GM12878 (cell line): ENCODE results near the gene SCNM1. TPM values are rescaled to one million over a fixed set of nuclear protein-coding genes. Genes with fewer than 3 reads are reported as not detected.

ENCODE experiments used
- ASH2L ChIP-seq: fragments of 300-600, 200-600 bp; sonication (generic); IDR thresholded peaks from 2 replicates; pipeline ENCODE4 v1.6.1; 2017; ENCODE audit warnings: low read depth, mild to moderate bottlenecking, borderline replicate concordance
- CHD2 ChIP-seq: IDR thresholded peaks from 2 replicates; pipeline ENCODE4 v1.6.1; 2011; ENCODE audit warnings: low read depth, low read length, improper control_type of control experiment, borderline replicate concordance
- CHD4 ChIP-seq: fragments of 200-600 bp; sonication (generic); IDR thresholded peaks from 2 replicates; pipeline ENCODE4 v1.6.1; 2016; ENCODE audit warnings: mild to moderate bottlenecking
- E4F1 ChIP-seq: fragments of 450-650 bp; IDR thresholded peaks from 2 replicates; pipeline ENCODE4 v1.6.1; 2018; ENCODE audit warnings: borderline replicate concordance, mild to moderate bottlenecking; ENCODE audit not compliant: partially characterized antibody
- PKNOX1 ChIP-seq: fragments of 450-650 bp; IDR thresholded peaks from 2 replicates; pipeline ENCODE4 v1.6.1; 2016; ENCODE audit warnings: mild to moderate bottlenecking
- SMC3 ChIP-seq: IDR thresholded peaks from 2 replicates; pipeline ENCODE4 v1.6.1; 2011; ENCODE audit warnings: low read length, improper control_type of control experiment, borderline replicate concordance
- STAT3 ChIP-seq: IDR thresholded peaks from 2 replicates; pipeline ENCODE4 v1.6.1; 2011; ENCODE audit warnings: low read depth, low read length, improper control_type of control experiment
- USF1 ChIP-seq: IDR thresholded peaks from 2 replicates; pipeline ENCODE4 v1.6.1; 2011; ENCODE audit warnings: borderline replicate concordance, low read depth, mild to moderate bottlenecking, moderate library complexity, mixed read lengths, low read length; ENCODE audit not compliant: insufficient read depth; ENCODE audit errors: extremely low read length
- polyA plus RNA-seq, 11 experiments: library from polyadenylated mRNA; depleted of rRNA in 4 of 11; unstranded in 6 of 11; stranded (reverse) in 5 of 11; fragments of >200 nt; fragmentation: Nextera tagmentation in 4 of 11; fragmentation: Illumina TruSeq in 1 of 11; extraction: Ambion mirVana in 4 of 11; extraction: Trizol in 1 of 11; gene quantifications; 1 replicate in 1 of 11; 2 replicates in 10 of 11; pipeline versions ENCODE4 v1.2.1 to v1.2.3, GENCODE V29; 2011 to 2016; ENCODE audit warnings: inconsistent platforms in 2 of 11, missing spikeins in 2 of 11, low read depth in 1 of 11
- total RNA-seq, 4 experiments: library from RNA; depleted of rRNA in 3 of 4; stranded (reverse); fragments of >200 nt in 3 of 4; fragmentation: Illumina TruSeq in 1 of 4; extraction: Trizol in 1 of 4; gene quantifications; 2 replicates each; pipeline versions ENCODE4 v1.2.1 to v1.2.3, GENCODE V29; 2013 to 2021

The SCNM1 gene
- total and polyA plus RNA-seq, 10 of the 15 experiments (the other 5 are each of a cell fraction or from before 2014, with no cell fraction given) = 25.8 to 207 (median 76.9) TPM

- TF ChIP-seq E4F1 = no peak
- no peak for TF ChIP-seq CHD4
- no peak for TF ChIP-seq STAT3
- TF ChIP-seq SMC3 = no peak
- TF ChIP-seq USF1 = peak; percentile 98
- peak; percentile 73; the same call in 1 of the 2 replicates for TF ChIP-seq CHD2
- TF ChIP-seq ASH2L = peak; percentile 28; the same call in 1 of the 2 replicates
- TF ChIP-seq PKNOX1 = no peak; the same call in 1 of the 2 replicates
Observed at GRCh38 chr1:151198254-151199127, 32.5 kb downstream of the SCNM1 start, which contains the start of gene PIP5K1A (continued).
